B cell (primary cell): ENCODE data around the gene ARHGAP22.

Experiments
- CTCF ChIP-seq: fragments of 200-600 bp; IDR thresholded peaks from one replicate; pipeline ENCODE4 v1.8.0; 2022; ENCODE audit warnings: antibody characterized with exemption, mild to moderate bottlenecking
- EZH2 ChIP-seq: IDR thresholded peaks from 2 replicates; pipeline ENCODE4 v1.6.1; 2012; ENCODE audit warnings: borderline replicate concordance, low read depth, mild to moderate bottlenecking, moderate library complexity, low read length; ENCODE audit not compliant: insufficient read depth, poor library complexity, severe bottlenecking

- TF ChIP-seq CTCF (no peak), EZH2 (no peak)
Observed at GRCh38 chr10:48574322-48574796, 30.5 kb downstream of the ARHGAP22 start.
